COLO829 (cell line): ENCODE data around the gene CHPF2.

Experiments used
- DNase-seq: peaks from one replicate; pipeline ENCODE4 v3.0.0; 2012; ENCODE audit warnings: low spot score

The CHPF2 gene

GRCh38 chr7:151232917-151233701 lies 826 bp downstream of the CHPF2 start:
- DNase-seq, result peak; percentile 47

- no peak for DNase-seq
Observed at GRCh38 chr7:151233804-151234203, 1.5 kb downstream of the CHPF2 start.

- no peak for DNase-seq
Observed at GRCh38 chr7:151235091-151235787, 3.0 kb downstream of the CHPF2 start.

- no peak for DNase-seq
Observed at GRCh38 chr7:151236406-151236805, 4.1 kb downstream of the CHPF2 start.

GRCh38 chr7:151237244-151238189 lies 5.2 kb downstream of the CHPF2 start:
- DNase-seq, result no peak

GRCh38 chr7:151238190-151238810 lies 6.0 kb downstream of the CHPF2 start:
- no peak for DNase-seq

GRCh38 chr7:151238924-151239836 lies 6.9 kb downstream of the CHPF2 start:
- no peak for DNase-seq

- no peak for DNase-seq
Observed at GRCh38 chr7:151239837-151240459, 7.7 kb downstream of the CHPF2 start.

- no peak for DNase-seq
Observed at GRCh38 chr7:151240536-151240935, 8.3 kb downstream of the CHPF2 start.

- no peak for DNase-seq
Observed at GRCh38 chr7:151240942-151241754, 8.9 kb downstream of the CHPF2 start.

- no peak for DNase-seq
Observed at GRCh38 chr7:151241755-151242096, 9.4 kb downstream of the CHPF2 start.

- no peak for DNase-seq
Observed at GRCh38 chr7:151242159-151243044, 10.1 kb downstream of the CHPF2 start.

GRCh38 chr7:151243045-151243349 lies 10.7 kb downstream of the CHPF2 start:
- DNase-seq, result no peak

GRCh38 chr7:151243408-151244195 lies 11.3 kb downstream of the CHPF2 start:
- DNase-seq, result no peak

GRCh38 chr7:151244196-151244840 lies 12.0 kb downstream of the CHPF2 start:
- peak; percentile 54 for DNase-seq

GRCh38 chr7:151244841-151245346 lies 12.6 kb downstream of the CHPF2 start:
- no peak for DNase-seq
